HepG2 (cell line): ENCODE measurements around the gene NOTO. TPM values are rescaled to one million over a fixed set of nuclear protein-coding genes. Genes with fewer than 3 reads are reported as not detected.
A peak's percentile ranks its signal among the peaks of the same experiment; 100 is the strongest.

ENCODE experiments used
- ATAC-seq: fragments of 200-7000 bp; cut with Tn5 transposase; 3 replicates; pipeline ENCODE4 v1.9.1; 2020; ENCODE audit warnings: mild to moderate bottlenecking, moderate library complexity
- BruUV-seq: library from RNA; stranded (reverse); fragments of 400-500 nt; replicated peaks from 2 replicates; lab custom pipeline; 2021; lab: Mats Ljungman, UMichigan
- CTCF ChIA-PET: fragments of 300-600 bp; formaldehyde crosslinking; extraction: SDS; loops from one replicate; lab custom pipeline; 2021; ENCODE audit warnings: low total read pairs, inconsistent platforms, low intra/inter-chr PET ratio; lab: Yijun Ruan, JAX
- POLR2A ChIA-PET: fragments of 350-600 bp; sonication (Branson Sonifier 250); formaldehyde crosslinking; loops from one replicate; lab custom pipeline; 2020; ENCODE audit warnings: antibody characterized with exemption, inconsistent platforms; lab: Yijun Ruan, JAX
- DNase-seq: peaks from one replicate; pipeline ENCODE4 v3.0.0-alpha.2; 2015; ENCODE audit warnings: low spot score
- FAIRE-seq: peaks from 3 replicates; lab custom pipeline; 2011; peaks lifted over from hg19 to GRCh38; lab: Jason Lieb, UNC
- H2AFZ ChIP-seq: one replicate; pipeline ENCODE4 v1.6.1; 2011; ENCODE audit warnings: low read length, inconsistent platforms
- H3K27ac ChIP-seq: fragments of 300-600 bp; 3 replicates; pipeline ENCODE4 v1.8.0; 2011; ENCODE audit warnings: mixed run types, mild to moderate bottlenecking, mixed read lengths, low read length, inconsistent platforms; ENCODE audit not compliant: insufficient read depth; ENCODE audit errors: extremely low read length
- H3K27me3 ChIP-seq, 2 experiments: fragments of 200-600 bp in 1 of 2; 2 replicates in 1 of 2; 3 replicates in 1 of 2; pipeline versions ENCODE4 v1.6.0 to v1.8.0; 2011; ENCODE audit warnings: low read length in 2 of 2, mild to moderate bottlenecking in 2 of 2, moderate library complexity in 2 of 2, inconsistent platforms in 1 of 2; ENCODE audit not compliant: insufficient read depth in 2 of 2, control insufficient read depth in 1 of 2
- H3K36me3 ChIP-seq, 2 experiments: fragments of 200-600 bp in 1 of 2; replicated peaks in 1 of 2; 2 replicates in 1 of 2; 3 replicates in 1 of 2; pipeline versions ENCODE4 v1.5.1 to v1.8.0; 2011; ENCODE audit warnings: low read length in 2 of 2, inconsistent platforms in 1 of 2; ENCODE audit not compliant: insufficient read depth in 2 of 2, control insufficient read depth in 1 of 2
- H3K4me1 ChIP-seq: 2 replicates; pipeline ENCODE4 v1.5.1; 2012; ENCODE audit warnings: low read length, inconsistent platforms; ENCODE audit not compliant: insufficient read depth
- H3K4me2 ChIP-seq: 2 replicates; pipeline ENCODE4 v1.6.0; 2011; ENCODE audit warnings: low read depth, low read length, inconsistent platforms
- H3K4me3 ChIP-seq, 3 experiments: fragments of 200-600 bp in 1 of 3; sonication (generic), shearing (Covaris generic) in 1 of 3; replicated peaks in 1 of 3; 2 replicates each; pipeline ENCODE4 v1.5.1; 2011 to 2016; ENCODE audit warnings: low read length in 3 of 3, inconsistent platforms in 2 of 3, low read depth in 2 of 3, mild to moderate bottlenecking in 2 of 3, control low read depth in 1 of 3, mixed read lengths in 1 of 3; ENCODE audit not compliant: insufficient read depth in 1 of 3
- H3K79me2 ChIP-seq: one replicate; pipeline ENCODE4 v1.6.1; 2011; ENCODE audit warnings: low read length, inconsistent platforms; ENCODE audit not compliant: insufficient read depth
- H3K9ac ChIP-seq: 2 replicates; pipeline ENCODE4 v1.6.0; 2011; ENCODE audit warnings: mild to moderate bottlenecking, low read depth, low read length, inconsistent platforms; ENCODE audit not compliant: insufficient read depth
- H3K9me3 ChIP-seq: 2 replicates; pipeline ENCODE4 v1.5.1; 2012; ENCODE audit warnings: mild to moderate bottlenecking, low read length
- H4K20me1 ChIP-seq: 2 replicates; pipeline ENCODE4 v1.6.0; 2011; ENCODE audit warnings: inconsistent platforms, mild to moderate bottlenecking, low read length, moderate library complexity; ENCODE audit not compliant: insufficient read depth
- ATF5 ChIP-seq: sonication (generic); formaldehyde crosslinking; IDR thresholded peaks from 2 replicates; pipeline ENCODE4 v1.4.0; 2020; ENCODE audit warnings: mild to moderate bottlenecking, low read depth, missing genetic modification reagents
- BRD4 ChIP-seq: sonication (generic); formaldehyde crosslinking; IDR thresholded peaks from 2 replicates; pipeline ENCODE4 v1.4.0; 2020; ENCODE audit warnings: missing genetic modification reagents
- CREB1 ChIP-seq, 2 experiments: fragments of 450-650 bp in 1 of 2; IDR thresholded peaks; 2 replicates each; pipeline ENCODE4 v1.6.1; 2016 to 2017; ENCODE audit warnings: control low read depth in 1 of 2, mild to moderate bottlenecking in 1 of 2, missing compliant biosample characterization in 1 of 2, missing genetic modification characterization in 1 of 2
- NFE2 ChIP-seq: sonication (generic); formaldehyde crosslinking; IDR thresholded peaks from 2 replicates; pipeline ENCODE4 v1.4.0; 2020; ENCODE audit warnings: missing genetic modification reagents
- NFIC ChIP-seq: IDR thresholded peaks from 2 replicates; pipeline ENCODE4 v1.6.1; 2012; ENCODE audit warnings: mild to moderate bottlenecking, low read length, inconsistent platforms
- NR2C2 ChIP-seq: sonication (generic); formaldehyde crosslinking; IDR thresholded peaks from 2 replicates; pipeline ENCODE4 v1.4.0; 2020; ENCODE audit warnings: missing genetic modification reagents, mild to moderate bottlenecking, moderate library complexity, borderline replicate concordance
- POLR2A ChIP-seq, 2 experiments: IDR thresholded peaks; 2 replicates each; pipeline ENCODE4 v1.6.1; 2011; ENCODE audit warnings: low read depth in 2 of 2, low read length in 2 of 2, mild to moderate bottlenecking in 1 of 2, moderate library complexity in 1 of 2; ENCODE audit not compliant: insufficient read depth in 1 of 2
- POLR2G ChIP-seq: fragments of 200-400 bp; formaldehyde crosslinking; IDR thresholded peaks from 2 replicates; pipeline ENCODE4 v1.6.1; 2018; ENCODE audit warnings: mild to moderate bottlenecking, low read depth, low read length, moderate library complexity
- TCF7 ChIP-seq: sonication (generic); IDR thresholded peaks from 2 replicates; pipeline ENCODE4 v1.6.1; 2016; ENCODE audit warnings: antibody characterized with exemption, low read depth
- ZC3H13 ChIP-seq: sonication (generic); formaldehyde crosslinking; IDR thresholded peaks from 2 replicates; pipeline ENCODE4 v1.8.1; 2023; ENCODE audit warnings: mild to moderate bottlenecking, missing genetic modification reagents, moderate library complexity
- ZNF512B ChIP-seq: sonication (generic); formaldehyde crosslinking; IDR thresholded peaks from 2 replicates; pipeline ENCODE4 v1.5.1; 2020; ENCODE audit warnings: missing genetic modification reagents, mild to moderate bottlenecking, borderline replicate concordance
- ZNF749 ChIP-seq: sonication (generic); formaldehyde crosslinking; IDR thresholded peaks from 2 replicates; pipeline ENCODE4 v1.8.0; 2022; ENCODE audit warnings: mild to moderate bottlenecking, missing genetic modification reagents, moderate library complexity, borderline replicate concordance
- WGBS: methylation state at CpG from one replicate; pipeline ENCODE4 v1.1.6; 2017; ENCODE audit warnings: low lambda C conversion rate; 5-methylcytosine and 5-hydroxymethylcytosine counted together
- in situ Hi-C: cut with HindIII; loops from 2 replicates; pipeline ENCODE4 v1.10.0; 2017; ENCODE audit warnings: low pct_unique_long_range_greater_than_20kb; ENCODE audit not compliant: extremely low pct_ligation_motif_present
- intact Hi-C: fragments of 100-400 bp; cut with micrococcal nuclease; formaldehyde crosslinking; loops from one replicate; pipeline ENCODE4 v1.10.0; 2022; ENCODE audit not compliant: unreplicated experiment
- polyA plus RNA-seq, 8 experiments: library from polyadenylated mRNA; depleted of rRNA in 3 of 8; stranded (reverse) in 7 of 8; unstranded in 1 of 8; fragments of >200 nt; fragmentation: Illumina TruSeq in 4 of 8; extraction: Trizol in 4 of 8; gene quantifications; 2 replicates each; pipeline versions ENCODE4 v1.2.1 to v1.2.3, GENCODE V29; 2011 to 2016; ENCODE audit warnings: low read depth in 4 of 8, missing spikeins in 1 of 8, mixed read lengths in 1 of 8; ENCODE audit not compliant: insufficient read depth in 1 of 8
- total RNA-seq, 5 experiments: library from RNA; depleted of rRNA; stranded (reverse); fragments of >200 nt; fragmentation: Illumina TruSeq; extraction: Trizol; gene quantifications; 2 replicates each; pipeline ENCODE4 v1.2.3, GENCODE V29; 2016; ENCODE audit warnings: low read depth in 1 of 5

The NOTO gene
- total and polyA plus RNA-seq, 2 of the 13 experiments (the other 11 are each of a cell fraction or from before 2014, with no cell fraction given), result not detected

GRCh38 chr2:73253901-73254300, 51.5 kb downstream of the NOTO start:
- peaks cover 30 to 54% of the 10 kb centered on the region in 2 experiments for H3K36me3 ChIP-seq
- no peaks in the 10 kb centered on the region for H3K9me3 ChIP-seq
- in situ Hi-C loops (no loop called here), intact Hi-C loops (no loop called here)
- no peak overlapping the region for H3K4me3 ChIP-seq
- no peak for TF ChIP-seq NFIC
- TF ChIP-seq POLR2A (IDR thresholded peaks at IDR 0.05; ENCODE audit: insufficient read depth in 1 of 2, low read depth in 2 of 2, low read length in 2 of 2), result peak; percentile 19 to 38; a peak in 2 of 4 replicates
- no peaks in the 10 kb centered on the region for H3K27me3 ChIP-seq
- H2AFZ ChIP-seq, result no peak overlapping the region
- ATAC-seq (no peak), FAIRE-seq (no peak), DNase-seq (no peak)
- ChIA-PET CTCF (no interaction called here), POLR2A (interaction anchor here (1.3 to 2.5 kb wide), 3 partner anchors 9 to 20 kb away, joined by 3 to 10 read pairs (median 7); partner anchors contain the start of genes CCT7 and PRADC1)
- no peaks in the 10 kb centered on the region for H3K79me2 ChIP-seq
- H3K4me2 ChIP-seq, result no peak overlapping the region
- H4K20me1 ChIP-seq, result peaks cover 6% of the 10 kb centered on the region; the same call in 1 of the 2 replicates
- no peak overlapping the region for H3K27ac ChIP-seq
- H3K4me1 ChIP-seq, result peaks cover 15% of the 10 kb centered on the region
- BruUV-seq, result no TSS peak
- H3K9ac ChIP-seq, result no peak overlapping the region
- 93% methylated on average over 3 of the region's 3 CpGs for WGBS

GRCh38 chr2:73254343-73255006, 52.1 kb downstream of the NOTO start:
- in situ Hi-C loops, result no loop called here
- CTCF ChIA-PET, result no interaction called here
- POLR2A ChIA-PET, result interaction anchor here (1.3 to 2.5 kb wide), 3 partner anchors 8 to 21 kb away, joined by 3 to 10 read pairs (median 7); partner anchors contain the start of genes CCT7 and PRADC1
- no peak overlapping the region for H3K4me2 ChIP-seq
- TSS peak; percentile 8 for BruUV-seq
- H3K27ac ChIP-seq, result no peak overlapping the region
- H3K36me3 ChIP-seq, result peaks cover 27 to 54% of the 10 kb centered on the region in 2 experiments
- no peaks in the 10 kb centered on the region for H3K27me3 ChIP-seq
- ATAC-seq (no peak; the same call in 2 of the 3 replicates), FAIRE-seq (no peak), DNase-seq (no peak)
- no peaks in the 10 kb centered on the region for H3K9me3 ChIP-seq
- no peak overlapping the region for H2AFZ ChIP-seq
- intact Hi-C loops, result no loop called here
- H4K20me1 ChIP-seq, result peaks cover 6% of the 10 kb centered on the region; the same call in 1 of the 2 replicates
- peaks cover 9% of the 10 kb centered on the region for H3K4me1 ChIP-seq
- H3K9ac ChIP-seq, result no peak overlapping the region
- WGBS, result 97% methylated on average over 7 of the region's 7 CpGs
- no peak overlapping the region for H3K4me3 ChIP-seq
- no peaks in the 10 kb centered on the region for H3K79me2 ChIP-seq
- TF ChIP-seq NR2C2 (CRISPR knock-in tag) (0 out of 2 replicates have a peak, but pooled peaks have one; percentile 11), ZNF749 (CRISPR knock-in tag) (0 out of 2 replicates have a peak, but pooled peaks have one; percentile 36), NFE2 (CRISPR knock-in tag) (no peak), BRD4 (CRISPR knock-in tag) (no peak), CREB1 (IDR thresholded peaks at IDR 0.05) (no peak), CREB1 (CRISPR knock-in tag; IDR thresholded peaks at IDR 0.05) (no peak), POLR2G (peak; percentile 62), ZNF512B (CRISPR knock-in tag) (0 out of 2 replicates have a peak, but pooled peaks have one; percentile 30), TCF7 (no peak), ZC3H13 (CRISPR knock-in tag) (peak; percentile 22; the same call in 1 of the 2 replicates), ATF5 (CRISPR knock-in tag) (0 out of 2 replicates have a peak, but pooled peaks have one; percentile 67)
